HG03025 (cell line): ENCODE results near the gene POLK.
"Not testable (repeated sequence)": the region's sequence is repeated elsewhere in the genome, so short reads cannot be mapped to it uniquely, and the experiment has no call there.

ENCODE experiments used
- ATAC-seq: cut with Tn5 transposase; IDR thresholded peaks from one replicate; pipeline ENCODE4 v1.9.1; 2021; ENCODE audit warnings: mild to moderate bottlenecking, moderate library complexity; ENCODE audit not compliant: unreplicated experiment, low FRiP score

Gene POLK

DNA sequence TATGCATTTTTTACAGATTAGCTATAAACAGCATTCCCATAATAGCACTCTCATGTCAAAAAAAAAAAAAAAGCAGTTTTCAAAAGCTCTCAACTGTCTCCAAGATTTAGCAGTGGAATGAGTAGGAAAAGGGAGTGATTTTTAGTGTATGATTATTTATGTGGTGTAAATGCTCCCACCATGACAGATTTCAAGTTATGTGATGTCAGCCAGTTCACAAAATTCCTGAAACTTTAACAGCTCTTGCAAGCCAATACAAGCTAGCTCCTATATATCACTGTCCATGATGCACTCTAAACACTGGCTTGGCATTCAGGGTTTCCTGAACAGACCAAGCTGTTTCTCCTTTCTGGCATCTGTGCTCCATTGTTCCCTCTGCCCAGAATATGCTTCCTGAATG lies 91.7 kb downstream of the POLK start:
- ATAC-seq, result no peak

DNA sequence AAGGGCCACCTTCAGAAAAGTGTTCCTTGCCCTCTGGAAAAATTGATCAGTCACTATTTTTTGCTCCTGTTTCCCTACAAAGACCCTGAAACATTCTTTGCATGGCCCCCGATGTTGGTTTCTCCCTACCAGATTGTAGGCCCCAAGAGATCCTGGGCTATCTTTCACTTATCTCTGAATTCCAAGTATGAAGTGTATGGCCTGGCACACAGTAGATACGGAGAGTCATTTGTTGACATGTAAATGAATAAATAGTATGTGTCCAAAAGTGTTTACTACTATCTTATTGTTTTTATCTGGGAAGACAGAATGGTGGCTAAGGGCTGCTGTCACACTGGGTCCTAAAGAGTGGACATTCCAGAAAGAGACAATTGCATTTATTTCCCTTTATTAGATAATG lies 92.1 kb downstream of the POLK start:
- ATAC-seq, result no peak

DNA sequence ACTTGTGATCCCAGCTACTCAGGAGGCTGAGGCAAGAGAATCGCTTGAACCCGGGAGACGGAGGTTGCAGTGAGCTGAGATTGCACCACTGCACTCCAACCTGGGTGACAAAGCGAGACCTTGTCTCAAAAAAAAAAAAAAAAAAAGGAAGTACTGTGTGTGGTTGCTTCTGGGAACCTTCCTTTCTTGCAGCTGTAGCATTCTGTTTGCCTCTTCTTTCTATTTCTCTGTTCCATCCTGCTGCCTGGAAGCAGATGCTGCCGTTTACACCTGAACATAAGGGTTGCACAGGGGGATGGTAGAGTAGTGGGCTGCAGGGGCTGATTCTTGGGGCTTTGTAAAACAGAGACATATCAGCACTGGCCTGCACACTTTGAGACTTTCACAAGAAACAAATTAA lies 95.7 kb downstream of the POLK start:
- ATAC-seq, result not testable (repeated sequence)

DNA sequence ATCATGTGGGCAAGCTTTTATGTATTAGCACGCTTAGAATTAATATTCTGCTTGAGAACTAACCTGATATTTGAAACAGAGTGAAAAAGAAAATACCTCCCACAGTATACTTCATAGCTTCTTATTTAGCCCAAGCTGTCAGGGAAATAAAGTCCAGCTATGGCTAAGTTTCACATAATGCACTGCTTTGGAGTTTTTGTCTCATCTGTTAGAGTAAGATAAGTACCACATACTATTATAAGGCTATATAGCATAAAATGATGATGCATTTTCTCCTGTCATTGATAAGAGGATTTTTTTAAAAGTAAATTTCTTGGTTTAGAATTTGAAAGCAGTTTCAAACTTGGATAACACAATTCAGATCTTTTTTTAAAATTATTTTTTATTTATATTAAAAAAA lies 97.2 kb downstream of the POLK start:
- no peak for ATAC-seq

DNA sequence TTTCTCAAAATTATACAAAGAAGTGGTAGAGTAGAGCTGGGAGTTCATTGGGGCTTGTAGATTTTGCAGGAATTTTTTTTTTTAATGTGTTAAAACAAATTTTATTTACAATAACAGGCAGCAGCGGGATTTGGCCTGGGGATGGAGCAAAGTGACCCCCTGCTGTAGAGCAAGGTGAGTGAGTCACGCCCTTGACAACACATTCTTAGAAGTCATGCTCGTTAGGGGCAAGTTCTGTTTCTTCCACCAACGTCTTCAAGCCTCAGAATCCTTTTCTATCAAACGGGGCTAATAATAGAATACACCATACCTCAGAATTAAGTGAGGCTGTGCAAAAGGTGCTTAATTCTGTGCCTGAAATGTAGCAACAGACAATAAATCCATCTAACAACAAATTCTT lies 98.5 kb downstream of the POLK start:
- ATAC-seq, result no peak

DNA sequence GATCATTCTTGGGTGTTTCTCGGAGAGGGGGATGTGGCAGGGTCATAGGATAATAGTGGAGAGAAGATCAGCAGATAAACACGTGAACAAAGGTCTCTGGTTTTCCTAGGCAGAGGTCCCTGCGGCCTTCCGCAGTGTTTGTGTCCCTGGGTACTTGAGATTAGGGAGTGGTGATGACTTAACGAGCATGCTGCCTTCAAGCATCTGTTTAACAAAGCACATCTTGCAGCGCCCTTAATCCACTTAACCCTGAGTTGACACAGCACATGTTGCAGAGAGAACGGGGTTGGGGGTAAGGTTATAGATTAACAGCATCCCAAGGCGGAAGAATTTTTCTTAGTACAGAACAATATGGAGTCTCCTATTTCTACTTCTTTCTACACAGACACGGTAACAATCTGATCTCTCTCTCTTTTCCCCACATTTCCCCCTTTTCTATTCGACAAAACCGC lies 99.2 kb downstream of the POLK start:
- not testable (repeated sequence) for ATAC-seq

DNA sequence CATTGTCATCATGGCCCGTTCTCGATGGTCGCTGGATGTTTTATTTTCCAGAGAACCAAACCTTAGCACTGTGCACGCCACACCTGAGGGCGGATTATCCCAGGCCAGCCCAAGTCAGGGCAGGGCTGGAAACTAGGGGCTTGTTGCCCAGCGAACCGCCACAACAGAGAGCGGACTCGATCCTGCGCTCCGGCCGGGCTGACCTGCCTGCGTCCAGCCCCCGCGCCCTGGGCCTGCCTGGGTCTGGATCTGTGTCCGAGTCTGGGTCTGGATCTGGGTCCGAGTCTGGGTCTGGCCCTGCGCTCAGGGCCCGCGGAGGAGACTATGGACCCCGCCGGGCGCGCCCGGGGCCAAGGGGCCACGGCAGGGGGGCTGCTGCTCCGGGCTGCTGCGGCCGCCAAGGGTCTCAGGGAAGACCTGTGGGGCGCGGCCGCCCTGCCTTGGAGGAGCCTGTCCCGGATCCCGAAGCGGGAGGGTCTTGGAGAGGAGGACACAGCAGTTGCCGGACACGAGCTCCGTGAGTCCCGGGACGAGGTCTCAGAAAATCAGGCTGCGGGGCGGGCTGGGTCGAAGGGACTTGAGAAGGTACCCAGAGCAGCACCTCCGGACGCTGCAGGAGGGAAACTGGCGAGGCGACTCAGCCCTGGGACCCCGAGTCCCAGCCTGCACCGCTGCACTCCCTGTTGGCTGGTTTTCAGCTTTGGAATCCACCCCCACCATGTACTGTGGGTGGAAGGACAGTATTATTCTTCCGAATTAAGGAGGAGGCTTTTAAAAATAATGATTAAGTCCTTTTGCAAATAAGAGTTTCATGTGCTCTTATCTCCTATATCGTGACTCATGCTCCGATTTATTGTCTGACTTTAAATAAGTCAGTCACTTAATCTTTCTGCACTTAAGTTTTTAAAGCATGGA lies 99.9 kb downstream of the POLK start, which contains the start of gene ANKDD1B:
Gene ANKDD1B (plus strand): TSS at position 143 of the 915 bp plus-strand sequence. CDS start 182 bp downstream, at position 325.
- ATAC-seq, result no peak

DNA sequence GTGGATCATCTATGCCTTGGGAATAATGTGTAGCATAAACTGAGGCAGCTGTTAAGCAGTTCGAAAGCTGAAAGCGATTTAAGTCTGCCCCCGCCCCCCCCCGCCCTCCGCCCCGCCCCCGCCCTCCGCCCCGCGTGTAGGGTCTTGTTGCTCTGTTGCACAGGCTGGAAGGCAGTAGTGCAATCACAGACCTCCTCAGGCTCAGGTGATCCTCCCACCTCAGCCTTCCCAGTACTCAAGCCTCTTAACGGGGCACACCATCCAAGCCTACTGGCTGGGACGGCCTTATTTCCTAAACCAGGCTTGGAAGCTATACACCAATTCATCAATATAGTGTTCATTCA lies 100.5 kb downstream of the POLK start:
- ATAC-seq, result no peak

DNA sequence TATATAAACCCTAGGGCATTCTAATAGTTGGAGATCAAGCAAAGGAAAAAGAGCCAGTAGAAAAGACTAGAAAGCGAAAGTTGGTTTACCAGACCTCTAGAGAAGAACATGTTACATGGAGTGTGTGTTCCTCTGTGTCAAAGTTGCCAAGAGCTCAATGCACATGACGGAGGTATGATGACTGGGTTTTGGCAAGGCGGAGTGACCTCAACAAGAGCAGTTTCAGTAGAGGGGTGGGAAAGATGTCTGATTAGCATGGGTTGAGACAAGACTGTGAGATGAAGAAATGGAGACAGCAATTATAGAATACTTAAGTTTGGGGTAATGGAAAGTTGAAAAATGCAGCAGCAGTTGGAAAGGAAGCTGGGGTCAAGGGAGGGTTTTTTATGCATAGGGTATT lies 101.2 kb downstream of the POLK start:
- no peak for ATAC-seq

DNA sequence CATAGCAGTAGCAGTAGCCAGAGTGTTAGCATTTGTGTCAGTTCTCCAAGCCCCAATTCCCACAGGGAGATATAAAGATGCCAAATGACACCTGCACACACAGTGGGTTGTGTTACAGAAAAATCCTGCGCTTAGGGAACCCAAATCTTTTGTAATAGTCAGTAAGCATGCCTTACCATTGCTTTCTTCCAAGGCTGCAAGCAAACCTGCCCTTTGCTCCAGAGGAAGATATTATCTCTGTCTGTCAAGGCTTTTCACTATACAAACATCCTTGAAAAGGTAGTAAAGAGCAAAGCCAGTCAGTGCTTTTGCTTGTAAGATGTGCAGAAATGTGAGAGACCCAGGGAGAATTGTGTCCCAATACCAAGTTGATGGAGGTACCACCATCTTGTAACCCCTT lies 102.5 kb downstream of the POLK start:
- ATAC-seq, result no peak

DNA sequence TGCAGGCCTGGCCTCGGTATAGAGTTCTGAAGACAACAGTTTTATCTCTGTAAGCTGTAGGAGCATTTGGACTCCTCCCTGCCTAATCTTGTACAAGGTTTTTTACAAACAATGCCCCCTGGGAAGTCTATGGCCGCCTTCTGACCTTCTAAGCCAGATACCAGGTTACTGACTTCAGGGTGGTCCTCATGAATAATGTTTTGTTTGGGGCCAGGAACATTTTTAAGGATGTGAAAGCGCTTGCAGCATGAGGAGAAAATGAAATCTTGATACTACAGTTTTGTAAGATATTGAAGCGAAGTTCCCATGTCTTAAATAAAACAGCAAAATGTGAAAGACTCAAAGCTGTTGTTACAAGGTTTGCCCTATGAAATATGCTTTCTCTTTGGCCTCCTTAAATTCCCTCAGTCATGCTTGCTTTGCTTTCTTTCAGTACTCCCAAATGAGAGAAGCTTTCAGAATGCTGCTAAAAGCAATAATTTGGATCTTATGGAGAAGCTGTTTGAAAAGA lies 104.7 kb downstream of the POLK start:
- no peak for ATAC-seq

DNA sequence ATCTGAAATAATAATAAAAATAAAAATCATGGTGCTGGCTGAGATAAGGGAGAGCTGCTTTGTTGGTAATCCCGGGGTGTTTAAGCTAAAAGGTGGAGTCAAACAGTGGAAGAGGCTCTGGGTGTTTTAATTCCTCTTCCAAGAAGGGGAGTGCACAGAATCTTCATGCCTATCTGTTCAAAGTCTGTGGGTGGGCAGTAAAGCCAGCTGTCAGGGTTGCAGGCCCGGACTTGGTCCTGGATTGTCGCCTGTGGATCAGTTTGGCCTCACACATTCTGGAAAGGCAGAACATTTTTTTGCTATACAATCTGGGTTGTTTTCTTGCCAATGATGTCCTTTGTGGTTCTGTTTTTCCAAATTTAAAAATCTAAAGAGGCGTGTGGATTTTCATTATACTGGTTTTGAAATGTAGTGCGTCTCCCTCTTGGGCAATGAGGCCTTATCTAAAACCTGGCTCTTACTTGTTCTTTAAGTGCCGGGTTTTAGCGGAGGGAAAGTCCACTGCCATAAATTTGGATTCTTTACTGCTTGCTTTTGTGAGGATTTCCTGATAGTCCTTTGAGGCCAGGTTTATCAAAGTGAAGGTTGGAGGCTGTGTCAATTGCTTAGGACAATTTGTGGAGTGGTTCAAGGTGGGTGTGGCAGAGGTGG lies 105.4 kb downstream of the POLK start:
- no peak for ATAC-seq

DNA sequence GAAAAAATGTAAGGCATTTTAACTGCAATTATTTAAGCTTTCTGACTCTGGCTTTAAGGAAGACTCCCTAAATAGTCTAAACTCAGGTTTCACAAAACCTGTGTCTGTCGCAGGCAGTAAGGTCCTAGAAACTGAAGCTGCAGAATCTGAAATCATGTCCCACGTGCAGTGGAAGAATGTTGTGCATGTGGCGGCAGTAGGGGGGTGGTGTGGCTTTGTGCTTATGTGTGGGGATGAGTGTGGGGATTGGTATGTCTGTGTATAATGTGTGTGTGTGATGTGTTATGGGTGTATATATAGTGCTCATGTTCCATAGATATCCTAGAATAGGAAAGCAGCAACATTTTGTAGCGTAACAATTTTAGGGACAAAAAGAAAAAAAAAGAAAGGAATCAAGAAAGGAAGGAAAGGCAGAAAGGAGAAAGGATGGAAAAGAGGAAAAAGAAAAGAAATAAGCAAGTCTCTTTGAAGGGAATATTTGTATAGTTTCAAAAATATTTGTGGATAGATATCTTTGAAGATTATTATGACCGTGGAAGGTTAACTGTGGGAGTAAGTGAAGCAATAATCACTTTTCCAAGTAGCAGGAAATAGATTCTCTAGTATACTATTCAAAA lies 106.2 kb downstream of the POLK start:
- no peak for ATAC-seq

DNA sequence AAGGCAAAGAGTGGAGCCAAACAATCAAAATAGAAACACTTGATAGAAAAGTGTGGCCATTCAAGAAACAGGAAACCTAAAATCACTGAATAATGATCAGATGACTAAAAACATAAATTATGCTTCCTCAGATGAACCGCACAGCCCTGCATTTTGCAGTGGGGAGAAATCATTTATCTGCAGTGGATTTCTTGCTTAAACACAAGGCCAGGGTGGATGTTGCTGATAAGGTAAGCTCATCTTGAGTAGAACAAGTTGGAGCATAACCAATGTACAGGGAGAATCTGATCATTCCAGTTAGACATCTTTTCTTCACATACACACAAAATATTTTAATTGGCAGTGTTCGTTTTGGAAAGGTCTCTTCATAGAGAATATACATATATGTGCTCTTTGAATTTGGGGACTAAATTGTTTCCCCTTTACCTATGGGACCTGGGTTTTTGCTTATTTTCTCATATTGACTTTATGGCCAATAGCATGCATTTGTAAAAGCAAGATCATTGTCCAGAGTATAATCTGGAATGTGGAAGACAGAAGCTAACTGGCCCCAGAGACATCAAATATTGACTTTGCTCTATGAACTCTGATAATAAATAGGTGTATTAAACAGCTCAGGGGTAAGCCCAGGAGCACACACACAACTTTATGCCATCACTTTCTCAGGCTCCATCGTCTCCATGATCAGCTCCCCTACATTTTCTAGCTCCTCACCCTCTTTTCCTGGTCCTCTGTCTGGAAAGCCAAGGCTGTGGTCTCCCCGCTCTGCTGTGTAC lies 108.7 kb downstream of the POLK start:
- ATAC-seq, result no peak

DNA sequence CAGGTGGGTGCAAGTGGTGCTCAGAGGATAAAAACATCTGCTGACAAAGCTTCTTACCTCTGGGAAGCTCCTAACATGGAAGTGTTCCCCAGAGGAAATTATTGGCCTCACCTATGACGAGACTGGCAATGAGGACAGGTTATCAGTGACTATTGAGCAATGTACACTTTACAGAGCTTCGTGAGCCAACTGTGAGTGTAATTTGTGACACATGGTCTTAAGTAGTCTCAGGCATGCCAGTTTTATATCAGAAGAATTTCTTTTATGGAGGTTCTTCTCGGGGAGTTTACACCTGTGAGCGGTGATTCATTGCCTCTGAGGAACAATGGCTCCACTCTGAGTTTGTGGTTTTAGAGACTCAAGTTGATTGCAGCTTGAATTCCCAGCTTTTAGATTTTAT lies 110.9 kb downstream of the POLK start:
- no peak for ATAC-seq

DNA sequence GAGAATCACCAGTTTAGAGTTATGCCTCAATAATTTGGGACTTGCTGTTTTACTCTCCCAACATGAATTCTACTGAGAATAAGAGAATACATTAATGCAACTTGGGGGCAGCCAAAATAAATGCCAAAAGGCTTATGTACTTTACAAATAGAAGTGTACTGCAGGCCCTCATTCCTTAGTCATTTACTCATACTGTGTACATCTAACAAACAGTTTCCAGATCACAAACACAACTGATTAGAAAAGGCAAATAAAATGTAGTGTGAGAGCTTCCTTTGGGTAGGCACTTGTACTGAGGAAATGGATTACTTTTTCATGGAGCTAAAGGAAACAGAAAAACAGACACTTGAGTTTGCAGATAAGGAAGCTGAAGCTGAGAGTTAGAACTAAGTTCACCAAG lies 112.2 kb downstream of the POLK start:
- no peak for ATAC-seq

DNA sequence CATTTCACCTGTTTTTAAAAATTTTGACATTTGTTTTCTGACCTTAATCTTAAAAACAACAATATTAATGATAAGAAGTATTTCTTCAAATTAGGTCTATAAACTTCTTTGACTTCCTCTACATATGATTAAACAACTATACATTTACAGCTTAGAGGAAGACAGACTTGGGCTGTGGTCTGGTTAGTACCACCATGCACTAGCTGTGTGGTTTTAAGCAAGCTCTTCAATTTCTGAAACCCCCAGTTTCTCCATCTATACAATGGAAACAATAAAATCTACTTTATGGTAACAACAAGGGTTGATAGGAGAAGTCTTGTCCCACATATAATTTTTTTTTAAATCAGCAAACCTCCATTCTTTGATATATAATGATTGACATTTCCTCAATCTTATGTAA lies 115.3 kb downstream of the POLK start:
- ATAC-seq, result no peak

DNA sequence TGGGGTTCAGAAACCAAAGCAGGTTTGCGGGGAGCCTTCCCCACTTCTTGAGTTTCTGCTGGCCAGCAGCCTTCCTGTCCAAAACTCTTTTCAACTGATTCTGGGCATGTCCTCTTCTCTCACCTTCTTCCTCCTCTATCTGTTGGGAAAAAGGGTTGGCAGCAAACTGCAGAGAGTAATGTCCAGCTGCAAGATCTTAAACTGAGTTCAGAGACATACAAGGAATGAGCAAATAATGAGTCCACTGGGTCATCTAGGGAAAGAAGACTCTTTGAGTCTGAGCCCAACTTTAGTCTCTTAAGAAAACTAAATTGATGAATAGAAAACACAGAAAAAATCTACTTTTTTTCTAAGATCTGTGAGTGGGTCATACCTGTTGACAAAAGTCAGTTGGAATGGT lies 116.1 kb downstream of the POLK start:
- no peak for ATAC-seq

DNA sequence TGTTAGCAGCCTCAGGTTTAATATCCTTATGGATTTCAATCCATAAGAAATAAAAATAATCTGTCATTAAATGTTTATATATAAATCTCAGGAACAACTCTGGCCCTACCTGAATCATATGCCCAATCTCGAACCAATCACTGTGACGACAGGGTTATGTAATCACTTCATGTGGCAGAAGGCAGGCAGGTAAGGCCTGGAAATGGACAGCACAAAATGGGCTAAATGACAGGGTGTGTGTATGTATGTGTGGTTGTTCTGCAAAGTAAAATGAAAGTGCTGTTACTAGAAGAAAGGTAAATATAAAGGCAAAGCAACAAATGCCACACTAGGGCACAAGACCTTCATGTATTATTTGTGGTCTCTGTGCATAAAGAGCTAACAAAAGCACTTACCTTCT lies 119.2 kb downstream of the POLK start:
- ATAC-seq, result no peak

DNA sequence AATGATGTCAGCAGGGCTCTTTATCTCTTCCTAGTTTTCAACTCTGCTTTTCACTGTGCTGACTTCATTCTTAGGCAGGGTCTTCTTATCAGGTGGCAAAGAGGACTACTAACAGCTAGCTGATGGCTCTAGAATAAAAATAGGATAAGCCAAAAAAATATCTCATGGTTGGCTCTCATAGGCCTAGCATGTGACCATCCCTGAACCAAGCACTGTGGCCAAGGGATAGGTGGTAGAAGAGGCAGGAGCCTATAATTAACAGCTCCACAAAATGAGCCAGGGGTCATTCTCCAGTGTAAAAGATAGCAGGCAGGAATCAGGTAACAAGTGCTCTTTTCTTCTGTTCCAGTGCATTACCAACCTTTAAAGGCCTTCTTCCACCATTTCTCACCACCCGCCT lies 120.6 kb downstream of the POLK start:
- no peak for ATAC-seq

DNA sequence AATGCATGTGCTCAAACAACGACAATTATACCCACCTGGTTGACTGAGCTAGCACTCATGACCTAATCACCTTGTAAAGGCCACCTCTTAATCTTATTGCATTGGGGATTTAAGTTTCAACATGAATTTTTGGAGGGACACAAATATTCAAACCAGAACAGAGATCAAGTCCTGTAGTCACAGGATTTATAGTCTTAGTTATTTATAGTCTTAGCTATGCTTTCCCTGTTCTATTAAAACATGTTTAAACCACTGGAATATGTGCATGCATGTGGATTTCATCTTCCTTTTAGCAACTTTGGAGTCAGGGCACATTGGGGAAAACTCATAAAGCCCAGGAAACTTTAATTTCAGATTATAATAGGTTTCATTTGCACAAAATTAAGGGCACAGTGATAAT lies 126.3 kb downstream of the POLK start:
- no peak for ATAC-seq
